ENCODE data around the gene SDK1. TPM values are rescaled to one million over a fixed set of nuclear protein-coding genes. Genes with fewer than 3 reads are reported as not detected.

SDK1 gene
- total RNA-seq, 2 experiments from 2014 or later: 0.25 to 0.78 TPM

GRCh38 chr7:4014346-4015050, 713.4 kb downstream of the SDK1 start:
- ATAC-seq: no peak
- POLR2A ChIA-PET: no interaction called here
- CTCF ChIA-PET: no interaction called here

DNA sequence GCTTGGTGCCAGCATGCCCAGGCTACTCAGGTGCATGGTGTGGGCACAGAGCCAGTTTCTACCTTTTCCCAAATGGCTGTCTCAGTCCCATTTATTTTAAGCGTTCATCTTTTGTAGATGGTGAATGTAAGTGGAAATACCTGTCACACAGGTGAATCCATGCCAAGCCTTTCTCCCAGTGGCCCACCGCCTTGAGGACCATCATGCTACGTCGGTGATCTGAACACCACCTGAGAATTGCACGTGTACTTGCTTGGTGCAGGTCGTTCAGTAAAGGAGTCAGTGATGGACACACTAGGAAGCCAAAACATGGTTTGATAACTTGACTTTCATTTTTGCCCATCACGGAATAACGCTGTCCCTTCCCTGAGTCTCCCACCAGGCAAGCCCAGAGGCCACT, 714.3 kb downstream of the SDK1 start:
- ChIA-PET CTCF (no interaction called here), POLR2A (no interaction called here)
- no peak overlapping the region for H3K4me3 Mint-ChIP-seq

More at GRCh38 chr7:4014346-4015050, 713.4 kb downstream of the SDK1 start:
- TF ChIP-seq, protein P1, sequence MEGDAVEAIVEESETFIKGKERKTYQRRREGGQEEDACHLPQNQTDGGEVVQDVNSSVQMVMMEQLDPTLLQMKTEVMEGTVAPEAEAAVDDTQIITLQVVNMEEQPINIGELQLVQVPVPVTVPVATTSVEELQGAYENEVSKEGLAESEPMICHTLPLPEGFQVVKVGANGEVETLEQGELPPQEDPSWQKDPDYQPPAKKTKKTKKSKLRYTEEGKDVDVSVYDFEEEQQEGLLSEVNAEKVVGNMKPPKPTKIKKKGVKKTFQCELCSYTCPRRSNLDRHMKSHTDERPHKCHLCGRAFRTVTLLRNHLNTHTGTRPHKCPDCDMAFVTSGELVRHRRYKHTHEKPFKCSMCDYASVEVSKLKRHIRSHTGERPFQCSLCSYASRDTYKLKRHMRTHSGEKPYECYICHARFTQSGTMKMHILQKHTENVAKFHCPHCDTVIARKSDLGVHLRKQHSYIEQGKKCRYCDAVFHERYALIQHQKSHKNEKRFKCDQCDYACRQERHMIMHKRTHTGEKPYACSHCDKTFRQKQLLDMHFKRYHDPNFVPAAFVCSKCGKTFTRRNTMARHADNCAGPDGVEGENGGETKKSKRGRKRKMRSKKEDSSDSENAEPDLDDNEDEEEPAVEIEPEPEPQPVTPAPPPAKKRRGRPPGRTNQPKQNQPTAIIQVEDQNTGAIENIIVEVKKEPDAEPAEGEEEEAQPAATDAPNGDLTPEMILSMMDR (IDR thresholded peaks at IDR 0.05): no peak
- H3K4me1 Mint-ChIP-seq (ENCODE audit: low read depth): no peaks in the 10 kb centered on the region
- no peak overlapping the region for H3K27ac Mint-ChIP-seq
- H3K4me3 Mint-ChIP-seq: no peak overlapping the region
- H3K27me3 Mint-ChIP-seq: peaks cover 2% of the 10 kb centered on the region
- H3K9me3 Mint-ChIP-seq: peaks cover 2% of the 10 kb centered on the region
- no peak for DNase-seq
- no peaks in the 10 kb centered on the region for H3K36me3 Mint-ChIP-seq (ENCODE audit: low read depth)
- intact Hi-C loops (cut with micrococcal nuclease): no loop called here

DNA sequence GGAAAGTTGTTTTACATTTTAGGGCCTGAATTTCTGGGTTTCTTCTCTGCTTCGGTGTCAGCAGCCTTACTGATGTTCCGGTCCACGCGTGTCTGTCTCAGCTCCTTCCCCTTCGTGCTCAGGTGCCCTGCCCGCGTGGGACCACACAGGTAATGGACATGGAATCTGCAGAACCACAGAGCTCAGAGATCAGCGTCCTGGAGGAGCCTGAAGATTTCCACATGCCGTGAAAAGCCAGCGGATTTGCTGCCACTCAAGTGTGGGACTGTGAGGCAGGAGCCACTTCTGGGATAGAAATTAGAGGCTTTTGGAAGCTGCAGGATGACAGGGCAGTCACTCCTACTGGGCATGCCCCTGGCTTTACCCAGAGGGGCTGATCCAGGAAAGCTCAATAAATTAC, 714.9 kb downstream of the SDK1 start:
- intact Hi-C loops (cut with micrococcal nuclease): no loop called here
- ATAC-seq (no peak), DNase-seq (no peak)
- no peak overlapping the region for H3K4me3 Mint-ChIP-seq
- POLR2A ChIA-PET: no interaction called here
- no peak overlapping the region for H3K27ac Mint-ChIP-seq
- no peaks in the 10 kb centered on the region for H3K4me1 Mint-ChIP-seq (ENCODE audit: low read depth)
- peaks cover 4% of the 10 kb centered on the region for H3K9me3 Mint-ChIP-seq
- no peaks in the 10 kb centered on the region for H3K36me3 Mint-ChIP-seq (ENCODE audit: low read depth)
- CTCF ChIA-PET: no interaction called here
- H3K27me3 Mint-ChIP-seq: peaks cover 2% of the 10 kb centered on the region
- TF ChIP-seq, protein P1 (IDR thresholded peaks at IDR 0.05): no peak

More for the DNA sequence above, 714.3 kb downstream of the SDK1 start:
- H3K36me3 Mint-ChIP-seq (ENCODE audit: low read depth): no peaks in the 10 kb centered on the region
- peaks cover 2% of the 10 kb centered on the region for H3K9me3 Mint-ChIP-seq
- peaks cover 2% of the 10 kb centered on the region for H3K27me3 Mint-ChIP-seq
- TF ChIP-seq, protein P1 (IDR thresholded peaks at IDR 0.05): no peak
- H3K27ac Mint-ChIP-seq: no peak overlapping the region
- ATAC-seq (no peak), DNase-seq (no peak)
- intact Hi-C loops (cut with micrococcal nuclease): no loop called here
- H3K4me1 Mint-ChIP-seq (ENCODE audit: low read depth): no peaks in the 10 kb centered on the region

GRCh38 chr7:4017081-4017480, 716.0 kb downstream of the SDK1 start:
- Mint-ChIP-seq H3K4me3 (no peak overlapping the region), H3K4me1 (ENCODE audit: low read depth) (no peaks in the 10 kb centered on the region), H3K36me3 (ENCODE audit: low read depth) (no peaks in the 10 kb centered on the region), H3K9me3 (peaks cover 7% of the 10 kb centered on the region), H3K27ac (no peak overlapping the region), H3K27me3 (peaks cover 2% of the 10 kb centered on the region)
- no peak for ATAC-seq
- DNase-seq: no peak
- CTCF ChIA-PET: no interaction called here
- intact Hi-C loops (cut with micrococcal nuclease): no loop called here
- TF ChIP-seq, protein P1 (IDR thresholded peaks at IDR 0.05): no peak
- POLR2A ChIA-PET: interaction anchor here (0.7 kb wide), 1 partner anchor 10 kb away, joined by 5 read pairs; no protein-coding TSS in a partner anchor

DNA sequence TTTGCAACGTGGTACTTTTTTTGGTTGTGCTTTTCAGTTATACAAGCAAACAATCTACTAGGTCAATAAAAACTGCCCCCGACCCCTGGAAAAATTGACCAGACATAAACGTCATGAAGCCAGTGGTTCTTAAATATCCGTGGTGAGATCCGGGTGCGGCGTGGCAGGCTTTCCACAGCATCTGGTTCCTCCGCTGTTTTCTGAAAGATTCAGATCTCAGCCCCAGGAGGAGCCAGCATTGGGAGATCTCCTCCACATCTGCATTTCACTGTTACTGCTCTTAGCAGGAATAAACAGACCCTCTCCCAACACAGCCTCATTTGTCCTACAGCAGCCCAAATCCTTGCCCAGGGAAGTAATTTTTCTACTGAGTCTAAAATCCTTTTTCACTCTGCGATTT, 716.7 kb downstream of the SDK1 start:
- no peak for DNase-seq
- TF ChIP-seq, protein P1 (IDR thresholded peaks at IDR 0.05): no peak
- intact Hi-C loops (cut with micrococcal nuclease): no loop called here
- Mint-ChIP-seq H3K36me3 (ENCODE audit: low read depth) (no peaks in the 10 kb centered on the region), H3K27me3 (no peaks in the 10 kb centered on the region), H3K4me1 (ENCODE audit: low read depth) (no peaks in the 10 kb centered on the region), H3K9me3 (peaks cover 7% of the 10 kb centered on the region), H3K4me3 (no peak overlapping the region), H3K27ac (no peak overlapping the region)
- ATAC-seq: no peak
- POLR2A ChIA-PET: no interaction called here
- CTCF ChIA-PET: no interaction called here

Measured in activated CD8-positive, alpha-beta T cell treated with anti-CD3 and anti-CD28 coated beads for 36 hours (primary cell).